Endothelial cell of umbilical vein (primary cell): ENCODE data around the gene RPA1. TPM values are rescaled to one million over a fixed set of nuclear protein-coding genes. Genes with fewer than 3 reads are reported as not detected.

Source experiments
- BruUV-seq: library from RNA; stranded (reverse); fragments of 400-500 nt; replicated peaks from 2 replicates; lab custom pipeline; 2021; lab: Mats Ljungman, UMichigan
- CTCF ChIA-PET: fragments of 300-600, 350-600 bp; sonication (Branson Sonifier 250); formaldehyde crosslinking; loops from one replicate; lab custom pipeline; 2021; ENCODE audit warnings: antibody characterized with exemption, inconsistent platforms; lab: Charles Lee
- POLR2A ChIA-PET: fragments of 300-600, 350-600 bp; sonication (Branson Sonifier 250); formaldehyde crosslinking; loops from one replicate; lab custom pipeline; 2021; ENCODE audit warnings: antibody characterized with exemption, inconsistent platforms; lab: Charles Lee
- DNase-seq: peaks from one replicate; pipeline ENCODE4 v3.0.0-alpha.2; 2011; ENCODE audit warnings: low read depth, low spot score
- FAIRE-seq: peaks from 2 replicates; lab custom pipeline; 2011; peaks lifted over from hg19 to GRCh38; lab: Jason Lieb, UNC
- H2AFZ ChIP-seq: 2 replicates; pipeline ENCODE4 v1.6.0; 2012; ENCODE audit warnings: low read depth, low read length, control low read depth, inconsistent platforms
- H3K27ac ChIP-seq: 2 replicates; pipeline ENCODE4 v1.5.1; 2011; ENCODE audit warnings: low read depth, mild to moderate bottlenecking, control low read depth, low read length, moderate library complexity; ENCODE audit not compliant: insufficient read depth
- H3K27me3 ChIP-seq, 2 experiments: 2 replicates each; pipeline versions ENCODE4 v1.6.0 to v1.6.1; 2011; ENCODE audit warnings: low read length in 2 of 2, mixed read lengths in 1 of 2; ENCODE audit not compliant: control insufficient read depth in 2 of 2, insufficient read depth in 2 of 2
- H3K36me3 ChIP-seq, 2 experiments: 2 replicates in 1 of 2; 3 replicates in 1 of 2; pipeline ENCODE4 v1.5.1; 2011; ENCODE audit warnings: low read length in 2 of 2, mild to moderate bottlenecking in 1 of 2, moderate library complexity in 1 of 2; ENCODE audit not compliant: control insufficient read depth in 2 of 2, insufficient read depth in 2 of 2; ENCODE audit errors: extremely low read depth in 1 of 2
- H3K4me1 ChIP-seq: 3 replicates; pipeline ENCODE4 v1.5.1; 2011; ENCODE audit warnings: mild to moderate bottlenecking, low read length; ENCODE audit not compliant: control insufficient read depth, insufficient read depth; ENCODE audit errors: extremely low read depth
- H3K4me2 ChIP-seq: 2 replicates; pipeline ENCODE4 v1.6.1; 2011; ENCODE audit warnings: low read length, control low read depth, mixed read lengths; ENCODE audit not compliant: insufficient read depth
- H3K4me3 ChIP-seq, 3 experiments: fragments of 200-600 bp in 1 of 3; sonication (generic), shearing (Covaris generic) in 1 of 3; replicated peaks in 1 of 3; 2 replicates each; pipeline ENCODE4 v1.5.1; 2011 to 2016; ENCODE audit warnings: control low read depth in 3 of 3, low read length in 3 of 3, mild to moderate bottlenecking in 2 of 3, inconsistent platforms in 1 of 3, low read depth in 1 of 3, moderate library complexity in 1 of 3; ENCODE audit not compliant: insufficient read depth in 1 of 3
- H3K79me2 ChIP-seq: 2 replicates; pipeline ENCODE4 v1.6.0; 2012; ENCODE audit warnings: low read length, inconsistent platforms; ENCODE audit not compliant: control insufficient read depth, insufficient read depth
- H3K9ac ChIP-seq: replicated peaks from 2 replicates; pipeline ENCODE3; 2011; ENCODE audit warnings: low read length, control low read depth; ENCODE audit not compliant: insufficient read depth; ENCODE audit errors: extremely low read depth
- H3K9me1 ChIP-seq: replicated peaks from 3 replicates; pipeline ENCODE4 v1.6.0; 2011; ENCODE audit warnings: mild to moderate bottlenecking, low read length; ENCODE audit not compliant: control insufficient read depth, insufficient read depth; ENCODE audit errors: extremely low read depth
- H3K9me3 ChIP-seq: replicated peaks from 2 replicates; pipeline ENCODE4 v1.5.1; 2012; ENCODE audit warnings: low read length, inconsistent platforms; ENCODE audit not compliant: control insufficient read depth, insufficient read depth
- H4K20me1 ChIP-seq: replicated peaks from 2 replicates; pipeline ENCODE3; 2011; ENCODE audit warnings: mild to moderate bottlenecking, low read length; ENCODE audit not compliant: control insufficient read depth, insufficient read depth; ENCODE audit errors: extremely low read depth
- FOS ChIP-seq: IDR thresholded peaks from 2 replicates; pipeline ENCODE4 v1.6.1; 2011; ENCODE audit warnings: mild to moderate bottlenecking, low read length, moderate library complexity, borderline replicate concordance; ENCODE audit not compliant: insufficient read depth
- GATA2 ChIP-seq: IDR thresholded peaks from 2 replicates; pipeline ENCODE4 v1.7.0; 2011; ENCODE audit warnings: low read depth, mild to moderate bottlenecking, moderate library complexity, mixed read lengths, low read length; ENCODE audit not compliant: insufficient read length, insufficient read depth
- JUN ChIP-seq: IDR thresholded peaks from 2 replicates; pipeline ENCODE4 v1.6.1; 2011; ENCODE audit warnings: borderline replicate concordance, low read depth; ENCODE audit not compliant: insufficient read length, insufficient read depth
- MYC ChIP-seq: IDR thresholded peaks from one replicate; pipeline ENCODE4 v1.6.1; 2011; ENCODE audit warnings: mild to moderate bottlenecking, low read depth, low read length
- POLR2A ChIP-seq: IDR thresholded peaks from 2 replicates; pipeline ENCODE4 v1.6.1; 2012; ENCODE audit warnings: low read depth, mild to moderate bottlenecking, control low read depth, low read length
- POLR2AphosphoS5 ChIP-seq: IDR thresholded peaks from 2 replicates; pipeline ENCODE4 v1.6.1; 2012; ENCODE audit warnings: low read depth, mild to moderate bottlenecking, control low read depth, low read length, moderate library complexity; ENCODE audit not compliant: insufficient read depth
- dilution Hi-C: fragments of 300-500 bp; cut with MboI; formaldehyde crosslinking; loops from one replicate; pipeline ENCODE4 v1.15.0; 2019; ENCODE audit warnings: low sequenced_read_pairs; ENCODE audit not compliant: extremely low pct_ligation_motif_present
- intact Hi-C: fragments of 100-400 bp; cut with micrococcal nuclease; formaldehyde crosslinking; loops from one replicate; pipeline ENCODE4 v1.10.0; 2022
- polyA plus RNA-seq, 4 experiments: library from polyadenylated mRNA; depleted of rRNA in 3 of 4; stranded (reverse) in 3 of 4; unstranded in 1 of 4; fragments of >200 nt; gene quantifications; 2 replicates each; pipeline versions ENCODE4 v1.2.1 to v1.2.3, GENCODE V29; 2011 to 2012; ENCODE audit warnings: missing spikeins in 1 of 4
- total RNA-seq: library from RNA; stranded (reverse); gene quantifications from 2 replicates; pipeline ENCODE4 v1.2.3, GENCODE V29; 2021
- TF ChIP-seq, protein P1 (sequence below): IDR thresholded peaks from 2 replicates; pipeline ENCODE4 v1.6.1; 2011; ENCODE audit not compliant: insufficient read depth, insufficient read length
- TF ChIP-seq, protein P2 (sequence below), 2 donors: IDR thresholded peaks; 1 replicate in 1 of 2; 2 replicates in 1 of 2; pipeline ENCODE4 v1.5.1; 2011; ENCODE audit warnings: low read length in 2 of 2, mild to moderate bottlenecking in 2 of 2, moderate library complexity in 2 of 2, control low read depth in 1 of 2, inconsistent platforms in 1 of 2, low read depth in 1 of 2; ENCODE audit not compliant: insufficient read depth in 1 of 2; ENCODE audit errors: extremely low read depth in 1 of 2

RPA1 gene
- total and polyA plus RNA-seq, 2 donors (not counting 3 experiments of a cell fraction or from before 2014, with no cell fraction given): 50.5 to 123 TPM

DNA sequence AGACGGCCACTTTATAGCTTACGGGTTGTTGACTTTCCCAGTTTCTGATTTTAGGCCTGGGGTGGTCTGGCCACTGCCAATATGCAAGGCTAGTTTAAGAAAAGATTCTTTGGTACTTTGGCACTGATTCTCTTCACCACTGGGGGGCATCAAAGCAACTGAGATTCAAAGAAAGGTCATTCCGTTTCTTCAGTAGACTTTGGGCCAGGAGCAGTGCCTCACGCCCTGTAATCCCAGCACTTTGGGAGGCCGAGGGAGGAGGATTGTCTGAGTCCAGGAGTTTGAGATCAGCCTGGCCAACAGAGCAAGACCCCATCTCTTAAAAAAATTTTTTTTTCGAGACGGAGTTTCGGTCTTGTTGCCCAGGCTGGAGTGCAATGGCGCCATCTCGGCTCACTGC lies 53.0 kb downstream of the RPA1 start:
- intact Hi-C loops: no loop called here
- Histone ChIP-seq H3K79me2 (no peaks in the 10 kb centered on the region), H3K9me3 (no peaks in the 10 kb centered on the region), H3K9me1 (no peaks in the 10 kb centered on the region), H3K36me3 (peaks cover 15 to 27% of the 10 kb centered on the region in 2 experiments), H3K27me3 (no peaks in the 10 kb centered on the region), H3K4me3 (no peak overlapping the region), H3K9ac (no peak overlapping the region), H2AFZ (no peak overlapping the region), H3K4me2 (no peak overlapping the region), H4K20me1 (no peaks in the 10 kb centered on the region), H3K27ac (no peak overlapping the region), H3K4me1 (no peaks in the 10 kb centered on the region)
- dilution Hi-C loops: no loop called here
- no peak for TF ChIP-seq GATA2
- no peak for TF ChIP-seq JUN
- TF ChIP-seq, protein P1, sequence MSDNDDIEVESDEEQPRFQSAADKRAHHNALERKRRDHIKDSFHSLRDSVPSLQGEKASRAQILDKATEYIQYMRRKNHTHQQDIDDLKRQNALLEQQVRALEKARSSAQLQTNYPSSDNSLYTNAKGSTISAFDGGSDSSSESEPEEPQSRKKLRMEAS: no peak
- TF ChIP-seq MYC: no peak
- TF ChIP-seq POLR2AphosphoS5: no peak
- TF ChIP-seq POLR2A: no peak
- TF ChIP-seq, protein P2, sequence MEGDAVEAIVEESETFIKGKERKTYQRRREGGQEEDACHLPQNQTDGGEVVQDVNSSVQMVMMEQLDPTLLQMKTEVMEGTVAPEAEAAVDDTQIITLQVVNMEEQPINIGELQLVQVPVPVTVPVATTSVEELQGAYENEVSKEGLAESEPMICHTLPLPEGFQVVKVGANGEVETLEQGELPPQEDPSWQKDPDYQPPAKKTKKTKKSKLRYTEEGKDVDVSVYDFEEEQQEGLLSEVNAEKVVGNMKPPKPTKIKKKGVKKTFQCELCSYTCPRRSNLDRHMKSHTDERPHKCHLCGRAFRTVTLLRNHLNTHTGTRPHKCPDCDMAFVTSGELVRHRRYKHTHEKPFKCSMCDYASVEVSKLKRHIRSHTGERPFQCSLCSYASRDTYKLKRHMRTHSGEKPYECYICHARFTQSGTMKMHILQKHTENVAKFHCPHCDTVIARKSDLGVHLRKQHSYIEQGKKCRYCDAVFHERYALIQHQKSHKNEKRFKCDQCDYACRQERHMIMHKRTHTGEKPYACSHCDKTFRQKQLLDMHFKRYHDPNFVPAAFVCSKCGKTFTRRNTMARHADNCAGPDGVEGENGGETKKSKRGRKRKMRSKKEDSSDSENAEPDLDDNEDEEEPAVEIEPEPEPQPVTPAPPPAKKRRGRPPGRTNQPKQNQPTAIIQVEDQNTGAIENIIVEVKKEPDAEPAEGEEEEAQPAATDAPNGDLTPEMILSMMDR (IDR thresholded peaks at IDR 0.05; ENCODE audit: extremely low read depth in 1 of 2, insufficient read depth in 1 of 2, low read depth in 1 of 2, low read length in 2 of 2): peak; percentile 33 to 53
- no peak for TF ChIP-seq FOS
- ChIA-PET POLR2A (no interaction called here), CTCF (interaction anchor here (0.6 to 1.7 kb wide), 4 partner anchors 143 to 362 kb away, joined by 3 to 10 read pairs (median 4); no protein-coding TSS in a partner anchor)
- DNase-seq: peak; percentile 45
- no TSS peak for BruUV-seq
- FAIRE-seq: peak; percentile 64
